Body of pancreas (tissue), 4 donors: ENCODE results near the gene LITAF.

Experiments used
- CTCF ChIP-seq, 7 experiments: fragments of 450-650 bp in 4 of 7; fragments of 200-600 bp in 3 of 7; sonication (generic) in 3 of 7; IDR thresholded peaks; one replicate each; pipeline ENCODE4 v1.5.1; 2016 to 2019; ENCODE audit warnings: antibody characterized with exemption in 7 of 7
- POLR2A ChIP-seq, 3 donors: fragments of 450-650 bp; IDR thresholded peaks; one replicate each; pipeline ENCODE4 v1.6.1; 2016; ENCODE audit warnings: antibody characterized with exemption in 3 of 3, mild to moderate bottlenecking in 2 of 3

- TF ChIP-seq CTCF (IDR thresholded peaks at IDR 0.05) (no peak), POLR2A (IDR thresholded peaks at IDR 0.05) (no peak)
Observed at GRCh38 chr16:11497851-11498289, 88.8 kb downstream of the LITAF start.
